Central memory CD8-positive, alpha-beta T cell (primary cell): ENCODE measurements around the gene NOTCH3.

Source experiments
- ATAC-seq: fragments of 150-1000 bp; cut with Tn5 transposase; replicated peaks from 2 replicates; pipeline ENCODE4 v1.10.0; 2022; ENCODE audit warnings: mild to moderate bottlenecking, moderate FRiP score, moderate number of reproducible peaks; ENCODE audit not compliant: poor library complexity, severe bottlenecking; ENCODE audit errors: extremely low read depth
- DNase-seq, 2 donors: peaks; one replicate each; pipeline ENCODE4 v3.0.0; 2021; ENCODE audit warnings: low spot score in 2 of 2
- H3K27ac Mint-ChIP-seq: one replicate; pipeline ENCODE4 v1.8.0; 2022; ENCODE audit warnings: low read depth, mild to moderate bottlenecking, moderate library complexity, mixed read lengths
- H3K27me3 Mint-ChIP-seq: one replicate; pipeline ENCODE4 v1.8.0; 2022; ENCODE audit warnings: mixed read lengths
- H3K36me3 Mint-ChIP-seq: one replicate; pipeline ENCODE4 v1.8.0; 2022; ENCODE audit warnings: mild to moderate bottlenecking, moderate library complexity, mixed read lengths; ENCODE audit not compliant: insufficient read depth
- H3K4me1 Mint-ChIP-seq: one replicate; pipeline ENCODE4 v1.8.0; 2022; ENCODE audit warnings: mixed read lengths
- H3K4me3 Mint-ChIP-seq: one replicate; pipeline ENCODE4 v1.8.0; 2022; ENCODE audit warnings: mild to moderate bottlenecking, moderate library complexity, mixed read lengths
- H3K9me3 Mint-ChIP-seq: one replicate; pipeline ENCODE4 v1.8.0; 2022; ENCODE audit warnings: mixed read lengths

Gene NOTCH3

GRCh38 chr19:15159251-15159650 is 41.5 kb downstream of the NOTCH3 start:
- Mint-ChIP-seq H3K27ac (no peak overlapping the region), H3K27me3 (peaks cover 19% of the 10 kb centered on the region), H3K4me1 (no peaks in the 10 kb centered on the region), H3K9me3 (peaks cover 4% of the 10 kb centered on the region), H3K36me3 (no peaks in the 10 kb centered on the region), H3K4me3 (no peak overlapping the region)
- DNase-seq (no peak), ATAC-seq (no peak)

- peaks cover 42% of the 10 kb centered on the region for H3K27me3 Mint-ChIP-seq
- no peak overlapping the region for H3K4me3 Mint-ChIP-seq
Measured at GRCh38 chr19:15156391-15156790, 44.4 kb downstream of the NOTCH3 start.

GRCh38 chr19:15155296-15155695 is 45.5 kb downstream of the NOTCH3 start:
- H3K27ac Mint-ChIP-seq, result no peak overlapping the region
- peaks cover 4% of the 10 kb centered on the region for H3K9me3 Mint-ChIP-seq
- DNase-seq (no peak), ATAC-seq (no peak)
- peaks cover 49% of the 10 kb centered on the region for H3K27me3 Mint-ChIP-seq
- no peaks in the 10 kb centered on the region for H3K36me3 Mint-ChIP-seq
- H3K4me3 Mint-ChIP-seq, result no peak overlapping the region
- peaks cover 5% of the 10 kb centered on the region for H3K4me1 Mint-ChIP-seq

More at GRCh38 chr19:15156391-15156790, 44.4 kb downstream of the NOTCH3 start:
- no peak overlapping the region for H3K27ac Mint-ChIP-seq
- peaks cover 4% of the 10 kb centered on the region for H3K9me3 Mint-ChIP-seq
- ATAC-seq (no peak), DNase-seq (no peak)
- H3K4me1 Mint-ChIP-seq, result no peaks in the 10 kb centered on the region
- no peaks in the 10 kb centered on the region for H3K36me3 Mint-ChIP-seq

GRCh38 chr19:15154002-15154612 is 46.7 kb downstream of the NOTCH3 start:
- H3K4me3 Mint-ChIP-seq, result no peak overlapping the region
- peaks cover 4% of the 10 kb centered on the region for H3K9me3 Mint-ChIP-seq
- DNase-seq (no peak), ATAC-seq (no peak)
- no peaks in the 10 kb centered on the region for H3K36me3 Mint-ChIP-seq
- H3K27ac Mint-ChIP-seq, result no peak overlapping the region
- H3K4me1 Mint-ChIP-seq, result peaks cover 5% of the 10 kb centered on the region
- peaks cover 58% of the 10 kb centered on the region for H3K27me3 Mint-ChIP-seq

- H3K4me3 Mint-ChIP-seq, result no peak overlapping the region
- H3K36me3 Mint-ChIP-seq, result no peaks in the 10 kb centered on the region
- no peak overlapping the region for H3K27ac Mint-ChIP-seq
- peaks cover 4% of the 10 kb centered on the region for H3K9me3 Mint-ChIP-seq
- DNase-seq (no peak), ATAC-seq (no peak)
- H3K4me1 Mint-ChIP-seq, result peaks cover 5% of the 10 kb centered on the region
- H3K27me3 Mint-ChIP-seq, result peaks cover 43% of the 10 kb centered on the region
Measured at GRCh38 chr19:15149737-15150136, 51.1 kb downstream of the NOTCH3 start.

GRCh38 chr19:15147090-15147489 is 53.7 kb downstream of the NOTCH3 start:
- Mint-ChIP-seq H3K4me1 (peaks cover 5% of the 10 kb centered on the region), H3K9me3 (no peaks in the 10 kb centered on the region), H3K27ac (no peak overlapping the region), H3K4me3 (no peak overlapping the region), H3K27me3 (peaks cover 17% of the 10 kb centered on the region), H3K36me3 (no peaks in the 10 kb centered on the region)
- DNase-seq (no peak), ATAC-seq (no peak)

GRCh38 chr19:15144046-15144646 is 56.6 kb downstream of the NOTCH3 start:
- ATAC-seq, result no peak
- H3K27ac Mint-ChIP-seq, result no peak overlapping the region
- peaks cover 4% of the 10 kb centered on the region for H3K9me3 Mint-ChIP-seq
- H3K4me1 Mint-ChIP-seq, result no peaks in the 10 kb centered on the region
- H3K4me3 Mint-ChIP-seq, result no peak overlapping the region
- DNase-seq, result no peak
- peaks cover 2% of the 10 kb centered on the region for H3K36me3 Mint-ChIP-seq
- H3K27me3 Mint-ChIP-seq, result peaks cover 10% of the 10 kb centered on the region

GRCh38 chr19:15142313-15142712 is 58.5 kb downstream of the NOTCH3 start:
- H3K4me1 Mint-ChIP-seq, result no peaks in the 10 kb centered on the region
- H3K9me3 Mint-ChIP-seq, result peaks cover 11% of the 10 kb centered on the region
- no peak overlapping the region for H3K4me3 Mint-ChIP-seq
- ATAC-seq (no peak), DNase-seq (no peak)
- peaks cover 2% of the 10 kb centered on the region for H3K36me3 Mint-ChIP-seq
- H3K27ac Mint-ChIP-seq, result no peak overlapping the region
- H3K27me3 Mint-ChIP-seq, result peaks cover 25% of the 10 kb centered on the region

GRCh38 chr19:15141143-15141542 is 59.7 kb downstream of the NOTCH3 start:
- no peak overlapping the region for H3K4me3 Mint-ChIP-seq
- peaks cover 30% of the 10 kb centered on the region for H3K27me3 Mint-ChIP-seq
- no peak overlapping the region for H3K27ac Mint-ChIP-seq
- peaks cover 2% of the 10 kb centered on the region for H3K36me3 Mint-ChIP-seq
- no peak for ATAC-seq
- DNase-seq, result no peak
- H3K4me1 Mint-ChIP-seq, result no peaks in the 10 kb centered on the region
- peaks cover 11% of the 10 kb centered on the region for H3K9me3 Mint-ChIP-seq

GRCh38 chr19:15138427-15138826 is 62.4 kb downstream of the NOTCH3 start:
- H3K9me3 Mint-ChIP-seq, result peaks cover 11% of the 10 kb centered on the region
- no peaks in the 10 kb centered on the region for H3K4me1 Mint-ChIP-seq
- H3K4me3 Mint-ChIP-seq, result no peak overlapping the region
- ATAC-seq (no peak), DNase-seq (no peak)
- H3K27me3 Mint-ChIP-seq, result peaks cover 30% of the 10 kb centered on the region
- peaks cover 3% of the 10 kb centered on the region for H3K36me3 Mint-ChIP-seq
- no peak overlapping the region for H3K27ac Mint-ChIP-seq

- Mint-ChIP-seq H3K9me3 (peaks cover 11% of the 10 kb centered on the region), H3K27me3 (peaks cover 30% of the 10 kb centered on the region), H3K36me3 (peaks cover 3% of the 10 kb centered on the region), H3K27ac (no peak overlapping the region), H3K4me1 (no peaks in the 10 kb centered on the region), H3K4me3 (no peak overlapping the region)
- ATAC-seq (no peak), DNase-seq (no peak)
Measured at GRCh38 chr19:15137777-15138176, 63.0 kb downstream of the NOTCH3 start.

GRCh38 chr19:15136234-15136954 is 64.4 kb downstream of the NOTCH3 start:
- Mint-ChIP-seq H3K27ac (no peak overlapping the region), H3K4me3 (no peak overlapping the region), H3K9me3 (peaks cover 11% of the 10 kb centered on the region), H3K27me3 (peaks cover 35% of the 10 kb centered on the region), H3K36me3 (peaks cover 3% of the 10 kb centered on the region), H3K4me1 (no peaks in the 10 kb centered on the region)
- DNase-seq (no peak), ATAC-seq (no peak)
